ACHN (cell line): Measurements from ENCODE around the gene TBC1D7.

Experiments
- DNase-seq: peaks from one replicate; pipeline ENCODE4 v3.0.0-alpha.2; 2015
- in situ Hi-C: cut with HindIII; loops from 2 replicates; pipeline ENCODE4 v1.10.0; 2017; ENCODE audit warnings: low sequenced_read_pairs, low pct_ligation_motif_present, low pct_unique_long_range_greater_than_20kb

The TBC1D7 gene

GRCh38 chr6:13359287-13359686 lies 30.9 kb upstream of the TBC1D7 start:
- in situ Hi-C loops: no loop called here
- DNase-seq: no peak

- no peak for DNase-seq
- in situ Hi-C loops: no loop called here
Measured at GRCh38 chr6:13358511-13358910, 30.2 kb upstream of the TBC1D7 start.

- DNase-seq: peak; percentile 20
- in situ Hi-C loops: no loop called here
Measured at GRCh38 chr6:13357551-13358075, 29.3 kb upstream of the TBC1D7 start.

- DNase-seq: no peak
Measured at GRCh38 chr6:13355999-13356785, 27.9 kb upstream of the TBC1D7 start.

GRCh38 chr6:13355043-13355945 lies 27.0 kb upstream of the TBC1D7 start:
- peak; percentile 90 for DNase-seq
- in situ Hi-C loops: no loop called here

More at GRCh38 chr6:13355999-13356785, 27.9 kb upstream of the TBC1D7 start:
- in situ Hi-C loops: no loop called here

GRCh38 chr6:13354331-13355042 lies 26.1 kb upstream of the TBC1D7 start:
- in situ Hi-C loops: no loop called here

GRCh38 chr6:13352165-13352564 lies 23.8 kb upstream of the TBC1D7 start:
- no peak for DNase-seq
- in situ Hi-C loops: no loop called here

More at GRCh38 chr6:13354331-13355042, 26.1 kb upstream of the TBC1D7 start:
- DNase-seq: peak; percentile 34

GRCh38 chr6:13351271-13351670 lies 22.9 kb upstream of the TBC1D7 start:
- DNase-seq: no peak
- in situ Hi-C loops: no loop called here

- in situ Hi-C loops: no loop called here
- DNase-seq: no peak
Measured at GRCh38 chr6:13349811-13350506, 21.6 kb upstream of the TBC1D7 start.

- no peak for DNase-seq
- in situ Hi-C loops: no loop called here
Measured at GRCh38 chr6:13348334-13349113, 20.2 kb upstream of the TBC1D7 start.

- in situ Hi-C loops: no loop called here
- DNase-seq: no peak
Measured at GRCh38 chr6:13346245-13346644, 17.9 kb upstream of the TBC1D7 start.

GRCh38 chr6:13342414-13343019 lies 14.2 kb upstream of the TBC1D7 start:
- in situ Hi-C loops: no loop called here
- no peak for DNase-seq

GRCh38 chr6:13339863-13340630 lies 11.7 kb upstream of the TBC1D7 start:
- in situ Hi-C loops: no loop called here
- no peak for DNase-seq

GRCh38 chr6:13338038-13338437 lies 9.7 kb upstream of the TBC1D7 start:
- DNase-seq: no peak
- in situ Hi-C loops: no loop called here

- DNase-seq: peak; percentile 54
Measured at GRCh38 chr6:13336553-13336952, 8.2 kb upstream of the TBC1D7 start.

GRCh38 chr6:13334953-13335352 lies 6.6 kb upstream of the TBC1D7 start:
- DNase-seq: no peak
- in situ Hi-C loops: no loop called here

More at GRCh38 chr6:13336553-13336952, 8.2 kb upstream of the TBC1D7 start:
- in situ Hi-C loops: no loop called here
